Ectodermal cell (in vitro differentiated cells): ENCODE measurements around the gene EPN2.
A peak's percentile ranks its signal among the peaks of the same experiment; 100 is the strongest.
"Not testable (repeated sequence)": the region's sequence is repeated elsewhere in the genome, so short reads cannot be mapped to it uniquely, and the experiment has no call there.

Experiments
- H3K27ac ChIP-seq: 2 replicates; pipeline ENCODE4 v1.7.0; 2013; ENCODE audit warnings: mild to moderate bottlenecking, low read depth, low read length; ENCODE audit not compliant: insufficient read depth, poor library complexity, severe bottlenecking
- H3K27me3 ChIP-seq: 2 replicates; pipeline ENCODE4 v1.7.0; 2013; ENCODE audit warnings: mild to moderate bottlenecking, low read length; ENCODE audit not compliant: insufficient read depth, control insufficient read depth, poor library complexity, severe bottlenecking
- H3K36me3 ChIP-seq: one replicate; pipeline ENCODE4 v1.7.0; 2013; ENCODE audit warnings: low read length; ENCODE audit not compliant: control insufficient read depth, insufficient read depth
- H3K4me1 ChIP-seq: one replicate; pipeline ENCODE4 v1.7.0; 2013; ENCODE audit warnings: low read length; ENCODE audit not compliant: control insufficient read depth, insufficient read depth
- H3K4me3 ChIP-seq: 2 replicates; pipeline ENCODE4 v1.7.0; 2013; ENCODE audit warnings: low read depth, low read length, control low read depth; ENCODE audit not compliant: insufficient read depth
- H3K9me3 ChIP-seq: 2 replicates; pipeline ENCODE4 v1.7.0; 2013; ENCODE audit warnings: mild to moderate bottlenecking, low read length, moderate library complexity; ENCODE audit not compliant: control insufficient read depth
- WGBS, 2 experiments: methylation state at CpG; one replicate each; pipeline ENCODE4 v1.1.7; 2013; ENCODE audit warnings: missing lambda C conversion rate in 2 of 2; 5-methylcytosine and 5-hydroxymethylcytosine counted together

Gene EPN2

GRCh38 chr17:19218914-19219313, 18.3 kb upstream of the EPN2 start:
- no CpG with 5 or more reads among the region's 2 CpGs for WGBS, 2 experiments
- not testable (repeated sequence) for H3K27me3 ChIP-seq, H3K4me3 ChIP-seq, H3K36me3 ChIP-seq, H3K27ac ChIP-seq, H3K4me1 ChIP-seq, H3K9me3 ChIP-seq

DNA sequence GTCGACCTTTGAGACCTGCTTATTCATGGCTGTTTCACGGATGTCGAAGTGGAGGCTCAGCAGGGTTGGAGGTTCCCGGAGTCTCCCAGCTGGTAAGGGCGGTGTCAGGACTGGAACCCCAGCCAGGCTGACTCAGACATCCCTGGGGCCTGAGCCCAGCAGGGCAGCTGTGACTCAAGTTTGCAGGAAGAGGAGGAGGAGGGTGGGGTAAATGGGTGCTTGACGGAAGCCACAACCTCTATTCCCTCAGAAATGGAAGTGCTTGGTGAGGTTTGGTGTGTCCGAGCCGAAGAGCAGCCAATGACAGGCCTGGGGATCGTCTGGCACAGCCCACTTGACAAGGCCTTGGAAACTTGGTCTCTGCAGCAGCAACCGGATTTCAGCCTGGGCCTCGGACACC, 17.8 kb upstream of the EPN2 start:
- no CpG with 5 or more reads among the region's 11 CpGs for WGBS, 2 experiments
- H3K9me3 ChIP-seq, H3K27ac ChIP-seq, H3K36me3 ChIP-seq, H3K27me3 ChIP-seq, H3K4me3 ChIP-seq, H3K4me1 ChIP-seq: not testable (repeated sequence)

DNA sequence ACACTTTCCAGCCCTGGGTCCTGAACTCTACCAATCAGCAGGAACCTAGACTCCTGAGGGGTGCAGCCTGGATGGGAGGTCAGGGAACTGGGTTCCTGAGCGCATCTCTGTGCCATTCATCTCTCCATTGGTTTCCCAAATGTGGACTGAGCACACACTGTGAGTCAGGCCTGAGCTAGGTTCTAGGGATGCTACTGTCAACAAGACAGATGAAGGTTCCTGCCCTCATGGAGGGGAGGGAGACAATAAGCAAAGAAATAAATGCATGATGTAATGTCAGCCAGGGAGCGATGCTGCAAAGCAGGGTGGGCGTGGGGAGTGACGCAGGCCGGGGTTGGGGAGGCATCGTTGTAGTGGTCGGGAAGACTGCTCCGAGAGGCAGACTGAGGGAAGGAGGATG, 17.0 kb upstream of the EPN2 start:
- not testable (repeated sequence) for H3K9me3 ChIP-seq, H3K27me3 ChIP-seq, H3K4me3 ChIP-seq, H3K36me3 ChIP-seq, H3K4me1 ChIP-seq, H3K27ac ChIP-seq
- no CpG with 5 or more reads among the region's 8 CpGs for WGBS, 2 experiments

GRCh38 chr17:19226610-19227588, 10.3 kb upstream of the EPN2 start:
- H3K27me3 ChIP-seq, H3K4me3 ChIP-seq, H3K4me1 ChIP-seq, H3K27ac ChIP-seq, H3K9me3 ChIP-seq, H3K36me3 ChIP-seq: not testable (repeated sequence)
- no CpG with 5 or more reads among the region's 12 CpGs for WGBS, 2 experiments

DNA sequence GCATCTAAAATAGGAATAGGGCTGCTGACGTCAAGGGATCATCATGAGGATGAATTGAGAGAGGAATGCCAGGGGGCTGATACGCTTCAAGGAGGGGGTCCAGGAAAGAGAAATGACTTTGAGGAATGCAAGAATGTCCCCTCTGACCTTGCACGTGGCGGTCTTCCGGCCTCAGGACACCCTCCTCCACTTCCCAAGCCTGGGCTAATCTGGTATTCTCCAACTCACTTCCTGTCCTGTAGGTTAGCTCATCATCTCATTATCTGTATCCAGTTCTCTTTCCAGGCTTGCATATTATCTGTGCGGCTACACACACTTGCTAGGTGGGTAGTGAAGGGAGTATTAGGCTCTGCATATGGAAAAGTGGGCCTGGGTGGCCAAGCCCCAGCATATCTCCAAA, 2.5 kb upstream of the EPN2 start:
- not testable (repeated sequence) for H3K27me3 ChIP-seq, H3K9me3 ChIP-seq, H3K36me3 ChIP-seq, H3K4me1 ChIP-seq, H3K27ac ChIP-seq, H3K4me3 ChIP-seq
- 79 to 85% methylated on average over 3 of the region's 6 CpGs for WGBS, 2 experiments

DNA sequence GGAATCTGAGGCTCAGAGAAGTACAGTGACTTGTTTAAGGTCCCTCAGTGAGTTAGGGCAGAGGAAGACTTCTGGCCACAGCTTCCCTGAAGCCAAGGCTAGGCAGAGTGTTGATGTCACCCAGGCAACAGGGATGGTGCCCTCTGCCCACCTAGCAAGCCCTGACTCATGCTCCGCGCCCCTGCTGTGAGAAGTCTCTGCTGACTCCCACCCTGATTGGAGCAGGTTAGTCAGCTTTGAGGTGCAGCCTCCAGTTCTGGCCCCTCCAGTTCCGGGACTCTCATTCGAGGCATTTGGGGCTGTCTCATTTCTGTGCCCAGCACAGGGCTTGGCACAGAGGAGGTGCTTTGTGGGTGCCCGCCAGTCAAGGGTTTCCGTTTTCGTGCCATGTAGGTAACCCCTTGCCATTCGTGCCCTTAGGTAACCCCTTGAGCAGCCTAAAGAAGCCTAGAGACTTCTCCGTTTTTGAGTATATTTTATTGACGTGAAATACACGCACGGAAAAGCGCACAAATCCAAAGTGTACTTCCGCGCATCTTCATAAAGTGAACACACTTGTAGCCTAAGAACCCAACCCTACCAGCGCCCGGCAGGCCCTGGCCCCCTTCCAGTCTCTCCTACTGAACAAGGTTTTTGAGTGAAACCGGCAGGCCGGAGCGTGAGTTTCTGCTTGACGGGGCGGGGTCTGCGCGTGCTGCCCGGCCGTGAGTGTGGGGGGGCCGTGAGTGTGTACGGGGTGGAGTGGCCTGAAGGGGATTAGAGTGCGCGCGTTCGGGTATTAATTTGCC, 621 bp upstream of the EPN2 start:
- WGBS, 2 experiments, result no CpG with 5 or more reads among the region's 32 CpGs
- H3K27ac ChIP-seq, H3K4me1 ChIP-seq, H3K9me3 ChIP-seq, H3K36me3 ChIP-seq, H3K27me3 ChIP-seq, H3K4me3 ChIP-seq: not testable (repeated sequence)

- H3K27ac ChIP-seq, result no peak overlapping the region
- 0% methylated on average over 60 of the region's 60 CpGs for WGBS, 2 experiments
- H3K4me1 ChIP-seq, result peaks cover 4% of the 10 kb centered on the region
- peak overlapping the region; percentile 93 for H3K4me3 ChIP-seq
- H3K9me3 ChIP-seq, result no peaks in the 10 kb centered on the region
- no peaks in the 10 kb centered on the region for H3K36me3 ChIP-seq
- H3K27me3 ChIP-seq, result no peaks in the 10 kb centered on the region
These were observed 412 bp downstream of the EPN2 start for GRCh38 chr17:19237389-19238166.

DNA sequence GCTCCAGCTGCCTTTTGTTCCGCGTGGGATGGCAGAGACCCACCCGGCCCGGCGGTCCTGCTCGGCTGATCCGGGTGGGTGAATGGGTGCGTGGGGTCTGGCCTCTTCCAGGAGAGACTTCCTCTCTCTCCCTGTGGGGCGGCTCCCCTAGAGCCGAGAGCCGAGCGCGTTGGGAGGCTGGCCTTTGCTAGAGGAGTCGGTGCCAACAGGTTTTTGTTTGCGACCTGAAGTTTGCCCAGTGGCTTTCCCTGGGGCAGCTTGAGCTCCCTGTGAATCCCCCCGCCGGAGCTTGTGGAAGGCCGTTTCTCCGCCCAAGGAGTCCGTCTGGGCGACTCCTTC, 970 bp downstream of the EPN2 start:
- WGBS, 2 experiments, result 1 to 2% methylated on average over 21 of the region's 21 CpGs
- H3K4me1 ChIP-seq, result peaks cover 4% of the 10 kb centered on the region
- H3K27ac ChIP-seq, result no peak overlapping the region
- H3K9me3 ChIP-seq, result no peaks in the 10 kb centered on the region
- no peaks in the 10 kb centered on the region for H3K36me3 ChIP-seq
- peak overlapping the region; percentile 93 for H3K4me3 ChIP-seq
- no peaks in the 10 kb centered on the region for H3K27me3 ChIP-seq

- Histone ChIP-seq H3K4me3 (no peak overlapping the region), H3K9me3 (no peaks in the 10 kb centered on the region), H3K36me3 (no peaks in the 10 kb centered on the region), H3K27ac (no peak overlapping the region), H3K27me3 (no peaks in the 10 kb centered on the region), H3K4me1 (peaks cover 4% of the 10 kb centered on the region)
- 86 to 89% methylated on average over 6 of the region's 6 CpGs for WGBS, 2 experiments
These were observed 2.4 kb downstream of the EPN2 start for GRCh38 chr17:19239544-19239943.

DNA sequence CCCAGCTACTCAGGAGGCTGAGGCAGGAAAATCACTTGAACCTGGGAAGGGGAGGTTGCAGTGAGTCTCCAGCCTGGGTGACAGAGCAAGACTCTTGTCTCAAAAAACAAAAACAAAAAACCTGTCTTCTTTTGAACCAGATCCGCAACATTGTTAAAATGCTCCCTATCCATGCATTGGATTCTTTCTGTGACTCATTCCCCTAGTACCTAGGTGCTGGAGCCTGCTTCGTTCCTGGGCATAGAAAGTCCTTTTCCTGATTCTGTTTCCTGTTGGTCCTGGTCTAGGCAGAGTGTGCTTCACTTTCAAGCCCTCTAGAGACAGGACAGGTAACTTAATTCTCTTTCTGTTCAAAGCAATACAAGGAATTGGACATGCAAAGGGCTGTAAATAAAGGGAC, 5.2 kb downstream of the EPN2 start:
- Histone ChIP-seq H3K9me3 (no peaks in the 10 kb centered on the region), H3K27me3 (no peaks in the 10 kb centered on the region), H3K27ac (no peak overlapping the region), H3K4me3 (no peak overlapping the region), H3K4me1 (peaks cover 5% of the 10 kb centered on the region), H3K36me3 (no peaks in the 10 kb centered on the region)
- WGBS, 2 experiments, result 88% methylated on average over 2 of the region's 2 CpGs
